GM21367 (cell line): Measurements from ENCODE around the gene HERC5.
"Not testable (repeated sequence)": the region's sequence is repeated elsewhere in the genome, so short reads cannot be mapped to it uniquely, and the experiment has no call there.

Source experiments
- ATAC-seq: cut with Tn5 transposase; IDR thresholded peaks from one replicate; pipeline ENCODE4 v1.9.1; 2021; ENCODE audit not compliant: unreplicated experiment

Gene HERC5

DNA sequence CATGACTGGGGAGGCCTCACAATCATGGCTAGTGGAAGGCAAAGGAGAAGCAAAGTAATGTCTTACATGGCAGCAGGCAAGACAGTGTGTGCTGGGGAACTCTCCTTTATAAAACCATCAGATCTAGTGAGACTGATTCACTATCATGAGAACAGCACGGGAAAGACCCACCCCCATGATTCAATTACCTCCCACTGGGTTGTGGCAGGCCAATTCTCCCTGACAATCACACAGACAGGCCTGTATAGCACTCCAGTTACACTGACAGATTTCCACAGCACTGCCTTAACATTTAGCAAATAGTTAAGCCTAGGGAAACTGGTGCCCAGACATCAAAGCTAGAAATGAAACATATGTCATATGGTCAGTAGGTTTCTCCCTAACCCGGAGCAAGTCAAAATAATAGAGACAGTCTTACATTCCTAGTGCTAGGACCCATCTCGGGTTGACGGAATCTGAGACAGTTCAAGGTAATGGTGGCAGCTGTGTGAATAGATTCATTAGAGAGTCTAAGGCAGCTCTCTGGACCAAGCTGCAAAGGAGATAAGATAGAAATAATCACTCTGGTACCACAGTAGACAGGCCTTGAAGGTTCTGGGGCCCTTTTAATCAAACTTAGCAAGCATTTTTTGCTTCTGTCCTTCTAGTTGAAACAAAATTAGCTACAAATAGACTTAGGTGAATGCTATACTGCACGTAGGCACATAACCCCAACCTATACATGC is 9.4 kb upstream of the HERC5 start:
- ATAC-seq = no peak

GRCh38 chr4:88448211-88448765 is 8.6 kb upstream of the HERC5 start:
- not testable (repeated sequence) for ATAC-seq

DNA sequence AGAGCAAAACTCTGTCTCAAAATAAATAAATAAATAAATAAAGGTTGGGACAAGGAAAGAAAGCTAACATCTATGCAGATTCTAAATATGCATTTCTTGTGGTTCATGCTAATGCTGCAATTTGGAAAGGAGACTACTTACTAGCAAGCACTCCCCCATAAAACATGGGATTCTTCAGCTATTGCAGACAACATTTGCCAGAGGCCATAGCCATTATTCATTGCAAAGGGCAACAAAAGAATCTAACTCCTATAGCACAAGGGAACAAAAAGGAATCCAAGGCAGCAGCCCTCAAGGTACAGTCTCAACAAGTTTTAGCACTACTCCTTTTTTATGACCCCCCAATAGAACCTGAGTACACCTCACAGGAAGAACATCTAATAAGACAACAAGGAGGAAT is 8.0 kb upstream of the HERC5 start:
- ATAC-seq = no peak

GRCh38 chr4:88449290-88449689 is 7.6 kb upstream of the HERC5 start:
- no peak for ATAC-seq

DNA sequence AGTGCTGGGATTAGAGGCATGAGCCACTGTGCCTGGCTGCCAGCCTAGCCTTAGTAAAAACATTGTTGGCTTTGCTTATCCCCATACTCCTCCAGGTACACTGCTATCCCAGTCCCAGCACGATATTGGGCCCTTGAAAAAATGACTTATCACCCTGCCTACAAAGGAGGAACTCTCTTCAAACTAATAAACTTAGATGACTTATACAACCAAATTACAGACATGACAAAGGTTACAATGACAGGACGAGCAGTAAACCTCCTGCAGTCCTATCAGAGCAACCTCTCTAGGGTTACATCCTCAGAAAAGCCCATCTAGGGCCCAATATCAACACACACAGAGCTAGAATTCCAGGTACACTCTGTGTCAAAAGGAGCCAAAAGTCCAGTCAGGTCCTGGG is 5.7 kb upstream of the HERC5 start:
- no peak for ATAC-seq

DNA sequence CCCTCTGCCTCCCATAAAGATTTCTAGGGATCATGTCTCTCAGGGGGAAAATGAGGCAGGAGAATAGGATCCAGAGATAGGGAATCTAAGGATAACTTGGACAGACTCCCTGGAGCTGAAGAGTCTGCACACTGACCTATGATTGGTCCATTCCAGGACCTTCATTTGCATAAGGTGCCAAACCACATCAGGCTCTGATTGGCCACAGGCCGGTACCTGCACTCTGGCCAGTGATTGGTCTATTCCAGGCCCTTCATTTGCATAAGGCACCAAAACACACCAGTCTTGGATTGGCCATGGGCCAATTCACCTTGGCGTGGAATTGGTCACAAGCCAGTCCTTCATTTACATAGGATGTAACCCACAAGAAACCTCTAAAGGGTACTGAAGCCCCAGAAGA is 4.0 kb upstream of the HERC5 start:
- no peak for ATAC-seq

- peak; percentile 40 for ATAC-seq
Measured at GRCh38 chr4:88457307-88458103, 586 bp downstream of the HERC5 start.

DNA sequence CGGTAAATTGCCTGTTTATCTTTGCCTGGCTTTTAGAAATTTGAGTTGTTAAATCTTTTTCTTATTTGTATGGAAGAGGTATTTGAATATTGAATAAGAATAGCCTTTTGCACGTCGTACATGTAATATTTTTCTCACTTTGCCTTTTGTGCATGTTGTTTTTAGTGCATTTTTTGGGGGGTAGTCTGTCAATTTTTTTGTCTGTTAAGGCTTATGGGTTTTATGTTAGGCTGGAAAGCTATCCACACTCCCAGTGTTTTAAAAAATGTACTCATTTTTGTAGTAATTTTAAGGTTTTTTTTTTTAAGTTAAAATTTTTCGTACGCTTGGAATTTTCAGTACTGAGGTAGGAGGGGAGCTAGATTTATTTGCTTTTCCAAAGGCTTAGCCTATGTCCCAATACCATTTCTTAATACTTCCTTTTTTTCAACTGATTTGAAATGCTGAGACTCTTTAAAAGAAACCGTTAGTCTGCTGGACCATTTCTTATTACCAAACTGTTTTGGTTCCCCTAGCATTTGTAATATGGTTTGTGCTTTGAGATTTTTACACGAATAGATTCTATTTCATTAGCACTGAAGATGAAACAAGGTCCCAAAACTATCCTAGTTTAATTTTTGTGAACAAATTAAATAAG is 1.3 kb downstream of the HERC5 start:
- ATAC-seq = no peak

- no peak for ATAC-seq
Measured at GRCh38 chr4:88465653-88466192, 8.8 kb downstream of the HERC5 start.

DNA sequence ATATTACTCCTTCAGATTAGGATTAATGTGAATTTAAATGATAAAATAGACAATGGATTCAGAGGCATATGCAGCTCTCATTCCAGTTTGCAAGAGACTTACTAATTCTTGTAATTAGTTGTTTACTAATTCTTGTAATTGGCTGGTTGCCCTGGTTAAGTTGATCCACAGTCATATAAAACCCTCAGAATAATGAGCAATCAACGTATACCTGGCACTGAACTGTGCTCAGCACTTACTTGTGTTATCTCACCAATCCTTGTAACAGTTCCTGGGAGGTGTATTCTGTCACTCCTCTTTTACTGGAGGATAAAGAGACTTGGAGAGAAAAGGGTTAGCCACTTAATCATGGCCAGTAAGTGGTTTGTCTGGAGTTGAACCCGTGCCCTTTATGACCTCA is 10.5 kb downstream of the HERC5 start:
- ATAC-seq = no peak

DNA sequence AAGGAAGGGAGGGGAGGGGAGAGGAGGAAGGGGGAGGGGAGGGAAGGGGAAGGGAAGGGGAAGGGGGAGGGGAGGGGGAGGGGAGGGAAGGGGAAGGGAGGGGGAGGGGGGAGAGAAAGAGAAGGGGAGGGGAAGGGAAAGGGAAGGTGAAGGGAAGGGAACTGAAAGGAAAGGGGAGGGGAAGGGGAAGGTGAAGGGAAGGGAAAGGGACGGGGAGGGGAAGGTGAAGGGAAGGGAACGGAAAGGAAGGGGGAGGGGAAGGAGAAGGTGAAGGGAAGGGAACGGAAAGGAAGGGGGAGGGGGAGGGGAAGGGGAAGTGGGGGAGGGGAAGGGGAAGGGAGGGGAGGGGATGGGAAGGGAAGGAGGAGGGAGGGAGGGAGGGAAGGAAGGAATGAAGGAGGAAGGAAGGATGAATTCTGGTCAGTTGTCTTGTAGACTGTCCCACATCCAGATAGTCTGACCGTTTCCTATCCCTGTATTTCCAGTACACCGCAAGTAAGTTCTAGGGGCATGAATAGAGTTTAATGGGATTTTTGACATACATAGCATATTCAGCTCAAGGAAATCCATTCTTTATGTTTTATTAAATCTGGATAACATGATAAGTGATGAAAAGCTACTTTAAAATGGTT is 20.4 kb downstream of the HERC5 start:
- ATAC-seq = no peak

- no peak for ATAC-seq
Measured at GRCh38 chr4:88478247-88478646, 21.3 kb downstream of the HERC5 start.

DNA sequence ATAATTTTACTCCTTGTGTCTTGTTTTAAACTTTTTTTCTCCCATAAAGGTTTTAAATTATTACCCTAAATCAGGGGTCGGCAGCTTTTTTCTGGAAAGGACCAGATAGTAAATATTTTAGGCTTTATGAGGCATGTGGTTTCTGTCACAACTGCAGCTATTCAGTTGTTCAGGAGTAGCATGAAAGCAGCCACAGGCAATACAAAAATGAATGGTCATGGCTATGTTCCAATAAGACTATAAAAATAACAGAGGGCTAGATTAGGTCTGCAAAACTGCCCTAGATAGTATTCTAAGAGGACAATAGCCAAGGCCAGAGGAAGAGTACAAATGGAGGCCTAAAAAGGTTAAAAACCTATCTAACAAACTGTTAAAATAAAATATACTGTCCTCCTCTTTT is 24.6 kb downstream of the HERC5 start:
- ATAC-seq = no peak

DNA sequence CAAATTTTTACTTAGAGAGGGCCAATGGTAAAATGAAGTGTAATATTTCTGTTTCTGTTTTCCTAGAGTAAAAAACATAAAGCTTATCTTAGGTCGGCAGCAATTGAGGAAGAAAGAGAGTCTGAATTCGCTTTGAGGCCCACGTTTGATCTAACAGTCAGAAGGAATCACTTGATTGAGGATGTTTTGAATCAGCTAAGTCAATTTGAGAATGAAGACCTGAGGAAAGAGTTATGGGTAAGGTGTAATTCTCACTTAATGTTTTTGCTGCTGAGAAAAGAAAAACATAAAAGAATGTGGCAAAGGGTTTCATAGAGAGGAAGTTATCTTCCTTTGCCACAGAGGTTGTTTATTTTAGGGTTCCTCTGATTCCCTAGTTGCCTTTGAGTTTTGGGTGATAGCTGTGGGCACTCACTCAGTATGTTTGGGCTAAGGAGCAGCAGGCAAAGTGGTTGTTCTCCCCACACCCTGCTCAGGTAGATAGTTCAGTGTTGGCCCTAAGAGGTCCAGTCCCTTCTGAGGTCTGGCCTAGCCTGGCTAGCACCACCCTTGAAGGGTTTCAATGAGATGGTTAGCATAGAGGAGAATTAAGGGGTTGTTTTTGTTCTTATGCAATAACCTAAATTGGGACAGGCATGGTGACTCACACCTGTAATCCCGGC is 32.3 kb downstream of the HERC5 start:
- no peak for ATAC-seq

GRCh38 chr4:88497859-88498409 is 41.0 kb downstream of the HERC5 start:
- ATAC-seq = no peak

GRCh38 chr4:88503344-88503743 is 46.4 kb downstream of the HERC5 start:
- no peak for ATAC-seq

DNA sequence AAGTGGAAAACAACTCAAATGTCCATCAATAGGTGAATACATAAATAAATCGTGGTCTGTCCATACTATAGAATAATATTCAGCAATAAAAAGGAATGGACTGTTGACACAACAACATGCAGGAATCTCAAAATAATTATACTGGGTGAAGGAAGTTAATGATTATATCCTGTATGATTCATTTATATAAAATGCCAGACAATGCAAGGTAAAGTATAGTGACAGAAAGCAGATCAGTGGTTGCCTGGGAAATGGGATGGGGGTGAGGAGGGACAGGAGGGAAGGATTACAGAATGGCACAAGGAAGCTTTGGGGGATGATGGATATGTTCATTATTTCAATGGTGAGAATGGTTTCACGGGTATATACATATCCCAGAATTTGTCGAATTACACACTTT is 54.3 kb downstream of the HERC5 start:
- no peak for ATAC-seq

GRCh38 chr4:88514557-88515511 is 57.9 kb downstream of the HERC5 start:
- ATAC-seq = no peak

DNA sequence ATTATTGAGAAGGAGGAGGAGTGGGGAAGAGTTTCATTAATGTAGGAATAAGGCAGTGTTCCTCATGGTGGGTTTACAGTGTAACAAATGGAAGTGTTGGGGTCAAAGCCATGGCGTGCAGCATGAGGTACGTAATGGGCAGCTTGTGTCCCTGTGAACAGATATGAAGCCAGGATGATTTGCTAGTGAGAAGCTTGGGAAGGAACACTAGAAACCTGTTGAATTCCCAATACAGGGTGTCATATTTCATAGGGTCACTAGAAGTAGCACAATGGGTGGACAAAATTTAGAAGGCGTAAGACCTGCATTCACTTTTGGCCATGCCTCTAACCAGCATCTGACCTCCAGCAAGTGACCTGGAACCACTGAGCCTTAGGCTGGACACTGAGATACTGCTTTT is 59.8 kb downstream of the HERC5 start:
- no peak for ATAC-seq
